RWPE2 (cell line): ENCODE data around the gene DLG2.

Experiments
- ATAC-seq: fragments of 200-7000 bp; cut with Tn5 transposase; 3 replicates; pipeline ENCODE4 v1.9.1; 2021; ENCODE audit warnings: low read depth
- DNase-seq: peaks from one replicate; pipeline ENCODE4 v3.0.0-alpha.2; 2020; ENCODE audit warnings: low spot score
- H3K27ac ChIP-seq: fragments of 450-650 bp; 2 replicates; pipeline ENCODE4 v1.5.1; 2017; ENCODE audit warnings: mild to moderate bottlenecking; ENCODE audit not compliant: poor library complexity, severe bottlenecking
- H3K27me3 ChIP-seq: fragments of 250-450 bp; sonication (Bioruptor Pico); 2 replicates; pipeline ENCODE4 v1.5.1; 2021; ENCODE audit warnings: mild to moderate bottlenecking, moderate library complexity; ENCODE audit not compliant: insufficient read depth, poor library complexity, severe bottlenecking
- H3K36me3 ChIP-seq: fragments of 250-450 bp; sonication (Bioruptor Pico); 2 replicates; pipeline ENCODE4 v1.5.1; 2020; ENCODE audit warnings: low read depth, mild to moderate bottlenecking, moderate library complexity
- H3K4me1 ChIP-seq: fragments of 250-450 bp; sonication (Bioruptor Pico); 2 replicates; pipeline ENCODE4 v1.5.1; 2021; ENCODE audit warnings: mild to moderate bottlenecking, moderate library complexity; ENCODE audit not compliant: insufficient read depth, poor library complexity, severe bottlenecking
- H3K4me3 ChIP-seq: fragments of 250-450 bp; sonication (Bioruptor Pico); 2 replicates; pipeline ENCODE4 v1.5.1; 2021; ENCODE audit warnings: mild to moderate bottlenecking, moderate library complexity; ENCODE audit not compliant: severe bottlenecking
- H3K9me3 ChIP-seq: fragments of 250-450 bp; sonication (Bioruptor Pico); 2 replicates; pipeline ENCODE4 v1.5.1; 2021; ENCODE audit warnings: mild to moderate bottlenecking, moderate library complexity; ENCODE audit not compliant: severe bottlenecking
- CTCF ChIP-seq: fragments of 450-650 bp; IDR thresholded peaks from one replicate; pipeline ENCODE4 v1.5.1; 2017; ENCODE audit warnings: mild to moderate bottlenecking, moderate library complexity; ENCODE audit not compliant: poor library complexity, severe bottlenecking

DLG2 gene

GRCh38 chr11:83918476-83918875 lies 1708.7 kb downstream of the DLG2 start:
- no peaks in the 10 kb centered on the region for H3K36me3 ChIP-seq
- no peaks in the 10 kb centered on the region for H3K9me3 ChIP-seq
- no peaks in the 10 kb centered on the region for H3K4me1 ChIP-seq
- H3K27me3 ChIP-seq, result peaks cover 6% of the 10 kb centered on the region
- H3K27ac ChIP-seq, result no peak overlapping the region
- no peak for ATAC-seq
- no peak for TF ChIP-seq CTCF
- no peak for DNase-seq
- H3K4me3 ChIP-seq, result no peak overlapping the region

- no peaks in the 10 kb centered on the region for H3K9me3 ChIP-seq
- DNase-seq (no peak), ATAC-seq (no peak)
- TF ChIP-seq CTCF, result no peak
- no peaks in the 10 kb centered on the region for H3K27me3 ChIP-seq
- H3K36me3 ChIP-seq, result no peaks in the 10 kb centered on the region
- no peak overlapping the region for H3K4me3 ChIP-seq
- H3K27ac ChIP-seq, result no peak overlapping the region
- H3K4me1 ChIP-seq, result no peaks in the 10 kb centered on the region
Measured at GRCh38 chr11:83914995-83915394, 1712.1 kb downstream of the DLG2 start.

GRCh38 chr11:83909579-83910534 lies 1717.3 kb downstream of the DLG2 start:
- Histone ChIP-seq H3K27ac (no peak overlapping the region), H3K4me3 (no peak overlapping the region), H3K36me3 (no peaks in the 10 kb centered on the region), H3K27me3 (no peaks in the 10 kb centered on the region), H3K9me3 (no peaks in the 10 kb centered on the region), H3K4me1 (no peaks in the 10 kb centered on the region)
- DNase-seq, result no peak
- ATAC-seq, result no peak
- TF ChIP-seq CTCF, result no peak

GRCh38 chr11:83908298-83908856 lies 1718.8 kb downstream of the DLG2 start:
- H3K27ac ChIP-seq, result no peak overlapping the region
- no peaks in the 10 kb centered on the region for H3K4me1 ChIP-seq
- no peaks in the 10 kb centered on the region for H3K27me3 ChIP-seq
- no peaks in the 10 kb centered on the region for H3K36me3 ChIP-seq
- DNase-seq (no peak), ATAC-seq (no peak)
- no peak overlapping the region for H3K4me3 ChIP-seq
- no peaks in the 10 kb centered on the region for H3K9me3 ChIP-seq
- no peak for TF ChIP-seq CTCF

GRCh38 chr11:83895516-83895915 lies 1731.6 kb downstream of the DLG2 start:
- H3K4me3 ChIP-seq, result no peak overlapping the region
- no peak for TF ChIP-seq CTCF

More at GRCh38 chr11:83895516-83895915, 1731.6 kb downstream of the DLG2 start:
- DNase-seq, result no peak
- no peak for ATAC-seq
- no peaks in the 10 kb centered on the region for H3K36me3 ChIP-seq
- H3K9me3 ChIP-seq, result no peaks in the 10 kb centered on the region
- no peak overlapping the region for H3K27ac ChIP-seq
- peaks cover 2% of the 10 kb centered on the region for H3K27me3 ChIP-seq
- H3K4me1 ChIP-seq, result no peaks in the 10 kb centered on the region
